HG03039 (cell line): ENCODE measurements around the gene ATP4A.

Source experiments
- ATAC-seq: cut with Tn5 transposase; IDR thresholded peaks from one replicate; pipeline ENCODE4 v1.9.1; 2021; ENCODE audit warnings: mild to moderate bottlenecking, moderate library complexity; ENCODE audit not compliant: unreplicated experiment

The ATP4A gene

GRCh38 chr19:35549879-35550523 lies 13.5 kb downstream of the ATP4A start:
- no peak for ATAC-seq

- no peak for ATAC-seq
Measured at GRCh38 chr19:35549174-35549788, 14.2 kb downstream of the ATP4A start.

GRCh38 chr19:35546532-35546931 lies 16.9 kb downstream of the ATP4A start:
- no peak for ATAC-seq

GRCh38 chr19:35545855-35546381 lies 17.5 kb downstream of the ATP4A start:
- ATAC-seq: peak; percentile 24

- peak; percentile 82 for ATAC-seq
Measured at GRCh38 chr19:35545001-35545854, 18.2 kb downstream of the ATP4A start, which contains the start of gene TMEM147. Gene TMEM147, plus strand, starts transcription at chr19:35545626. Its CDS starts 114 bp downstream, at chr19:35545740.

GRCh38 chr19:35544110-35544802 lies 19.2 kb downstream of the ATP4A start:
- no peak for ATAC-seq

- ATAC-seq: no peak
Measured at GRCh38 chr19:35543280-35544109, 20.0 kb downstream of the ATP4A start.

GRCh38 chr19:35542209-35542608 lies 21.2 kb downstream of the ATP4A start:
- no peak for ATAC-seq

- no peak for ATAC-seq
Measured at GRCh38 chr19:35540356-35540927, 23.0 kb downstream of the ATP4A start.

- ATAC-seq: no peak
Measured at GRCh38 chr19:35539850-35540249, 23.6 kb downstream of the ATP4A start.

- no peak for ATAC-seq
Measured at GRCh38 chr19:35539314-35539713, 24.1 kb downstream of the ATP4A start.

- no peak for ATAC-seq
Measured at GRCh38 chr19:35534803-35535480, 28.5 kb downstream of the ATP4A start.

- no peak for ATAC-seq
Measured at GRCh38 chr19:35533822-35534392, 29.6 kb downstream of the ATP4A start.

GRCh38 chr19:35533201-35533821 lies 30.1 kb downstream of the ATP4A start, which contains the start of gene GAPDHS:
Gene GAPDHS, plus strand, starts transcription at chr19:35533456. Its CDS starts 72 bp downstream, at chr19:35533528.
- no peak for ATAC-seq

GRCh38 chr19:35531291-35531690 lies 32.2 kb downstream of the ATP4A start:
- no peak for ATAC-seq

GRCh38 chr19:35529241-35530218 lies 33.9 kb downstream of the ATP4A start:
- ATAC-seq: no peak
